A549 (cell line): ENCODE results near the gene ADGRA3. TPM values are rescaled to one million over a fixed set of nuclear protein-coding genes. Genes with fewer than 3 reads are reported as not detected.

Experiments
- ATAC-seq, 2 experiments: fragments of 200-7000 bp in 1 of 2; fragments of >200 bp in 1 of 2; cut with Nextera tagmentation in 1 of 2; cut with Tn5 transposase in 1 of 2; 3 replicates each; pipeline versions ENCODE4 v1.8.0 to v1.9.1; 2018 to 2020; ENCODE audit warnings: mild to moderate bottlenecking in 1 of 2, moderate library complexity in 1 of 2
- CTCF ChIA-PET: fragments of 300-600 bp; sonication (Branson Sonifier 250); formaldehyde crosslinking; extraction: SDS; loops from one replicate; lab custom pipeline; 2021; ENCODE audit warnings: antibody characterized with exemption, inconsistent platforms; lab: Yijun Ruan, JAX
- POLR2A ChIA-PET: fragments of 350-600 bp; formaldehyde crosslinking; extraction: SDS; loops from one replicate; lab custom pipeline; 2021; ENCODE audit warnings: antibody characterized with exemption, inconsistent platforms; lab: Yijun Ruan, JAX
- DNase-seq, 2 experiments: peaks; one replicate each; pipeline versions ENCODE4 v3.0.0 to v3.0.0-alpha.2; 2011 to 2016; ENCODE audit warnings: low read depth in 1 of 2, low spot score in 1 of 2
- FAIRE-seq: peaks from 2 replicates; lab custom pipeline; 2011; peaks lifted over from hg19 to GRCh38; lab: Jason Lieb, UNC
- H3K27ac ChIP-seq, 2 experiments: fragments of >200 bp; sonication (Bioruptor Twin); formaldehyde crosslinking; 3 replicates each; pipeline ENCODE4 v1.5.1; 2016 to 2017
- H3K4me1 ChIP-seq: fragments of >200 bp; sonication (Bioruptor Twin); formaldehyde crosslinking; 3 replicates; pipeline ENCODE4 v1.6.1; 2016
- H3K4me2 ChIP-seq: fragments of >200 bp; sonication (Bioruptor Twin); formaldehyde crosslinking; 3 replicates; pipeline ENCODE4 v1.6.1; 2016
- H3K4me3 ChIP-seq: fragments of >200 bp; sonication (Bioruptor Twin); formaldehyde crosslinking; 3 replicates; pipeline ENCODE4 v1.5.1; 2016
- H3K9me3 ChIP-seq: fragments of >200 bp; sonication (Bioruptor Twin); formaldehyde crosslinking; 3 replicates; pipeline ENCODE4 v1.6.1; 2016
- BCL3 ChIP-seq: fragments of >200 bp; sonication (Bioruptor Twin); formaldehyde crosslinking; IDR thresholded peaks from 3 replicates; pipeline ENCODE4 v1.6.1; 2016
- EP300 ChIP-seq, 2 experiments: fragments of >200 bp; sonication (Bioruptor Twin); formaldehyde crosslinking; IDR thresholded peaks; 2 replicates in 1 of 2; 3 replicates in 1 of 2; pipeline ENCODE4 v1.6.1; 2016 to 2017
- ESRRA ChIP-seq: fragments of 150-350 bp; IDR thresholded peaks from 2 replicates; pipeline ENCODE4 v1.6.1; 2014; ENCODE audit warnings: mild to moderate bottlenecking, low read length, borderline replicate concordance
- FOSL2 ChIP-seq, 2 experiments: fragments of 450-650 bp in 1 of 2; fragments of >200 bp in 1 of 2; sonication (Bioruptor Twin) in 1 of 2; formaldehyde crosslinking; IDR thresholded peaks; 2 replicates each; pipeline versions ENCODE4 v1.5.0 to v1.6.1; 2016 to 2020; ENCODE audit warnings: mild to moderate bottlenecking in 1 of 2, moderate library complexity in 1 of 2
- GATA3 ChIP-seq: IDR thresholded peaks from 2 replicates; pipeline ENCODE4 v1.6.1; 2012; ENCODE audit warnings: borderline replicate concordance
- HDAC2 ChIP-seq: fragments of 200-600 bp; sonication (generic); IDR thresholded peaks from 2 replicates; pipeline ENCODE4 v1.6.1; 2016
- HES2 ChIP-seq: fragments of >200 bp; sonication (Bioruptor Twin); formaldehyde crosslinking; IDR thresholded peaks from 2 replicates; pipeline ENCODE4 v1.6.1; 2016
- HOXB13 ChIP-seq: fragments of 250-450 bp; sonication (Bioruptor Pico); IDR thresholded peaks from 2 replicates; pipeline ENCODE4 v1.5.0; 2020; ENCODE audit warnings: low read depth, mild to moderate bottlenecking, moderate library complexity
- JUNB ChIP-seq: fragments of >200 bp; sonication (Bioruptor Twin); formaldehyde crosslinking; IDR thresholded peaks from 2 replicates; pipeline ENCODE4 v1.6.1; 2016
- MAX ChIP-seq: IDR thresholded peaks from 2 replicates; pipeline ENCODE4 v1.6.1; 2012
- NFE2L2 ChIP-seq: fragments of 150-350 bp; conservative IDR thresholded peaks from 2 replicates; pipeline ENCODE4 v1.6.1; 2014; ENCODE audit warnings: low read length
- NPAS2 ChIP-seq: fragments of 250-450 bp; sonication (Bioruptor Pico); IDR thresholded peaks from 2 replicates; pipeline ENCODE4 v1.8.0; 2022; ENCODE audit warnings: mild to moderate bottlenecking, moderate library complexity, borderline replicate concordance
- RAD21 ChIP-seq, 2 experiments: fragments of >200 bp in 1 of 2; sonication (Bioruptor Twin) in 1 of 2; formaldehyde crosslinking in 1 of 2; IDR thresholded peaks in 1 of 2; conservative IDR thresholded peaks in 1 of 2; 2 replicates in 1 of 2; 3 replicates in 1 of 2; pipeline ENCODE4 v1.6.1; 2012 to 2018; ENCODE audit warnings: inconsistent platforms in 1 of 2
- RARB ChIP-seq: fragments of 250-450 bp; sonication (Bioruptor Pico); IDR thresholded peaks from 2 replicates; pipeline ENCODE4 v1.8.0; 2021; ENCODE audit warnings: mild to moderate bottlenecking, moderate library complexity
- SREBF2 ChIP-seq: fragments of 450-650 bp; IDR thresholded peaks from 2 replicates; pipeline ENCODE4 v1.6.1; 2014; ENCODE audit warnings: mild to moderate bottlenecking, moderate library complexity
- ZFP36 ChIP-seq: fragments of 450-650 bp; IDR thresholded peaks from 2 replicates; pipeline ENCODE4 v1.6.1; 2014; ENCODE audit warnings: borderline replicate concordance; ENCODE audit not compliant: partially characterized antibody
- ZSCAN20 ChIP-seq: fragments of 250-450 bp; sonication (Bioruptor Pico); IDR thresholded peaks from 2 replicates; pipeline ENCODE4 v1.8.0; 2022; ENCODE audit warnings: mild to moderate bottlenecking, moderate library complexity
- WGBS: methylation state at CpG from one replicate; pipeline ENCODE4 v1.1.6; 2017; ENCODE audit errors: missing lambda C conversion rate; 5-methylcytosine and 5-hydroxymethylcytosine counted together
- polyA plus RNA-seq, 4 experiments: library from polyadenylated mRNA; depleted of rRNA in 3 of 4; stranded (reverse); fragments of >200 nt; fragmentation: RNase III in 1 of 4; extraction: RNeasy Plus Mini Kit Qiagen cat#74134 plus additional on column Dnase treatment in 1 of 4; gene quantifications; 2 replicates in 3 of 4; 3 replicates in 1 of 4; pipeline ENCODE4 v1.2.3, GENCODE V29; 2011 to 2017
- TF ChIP-seq, protein P1 (sequence below): fragments of >200 bp; sonication (Bioruptor Twin); formaldehyde crosslinking; IDR thresholded peaks from 3 replicates; pipeline ENCODE4 v1.5.1; 2016
- TF ChIP-seq, protein P2 (sequence below): IDR thresholded peaks from 2 replicates; pipeline ENCODE4 v1.6.1; 2012
- TF ChIP-seq, protein P3 (sequence below): fragments of 200-600 bp; sonication (generic); IDR thresholded peaks from 2 replicates; pipeline ENCODE4 v1.6.1; 2016; ENCODE audit warnings: antibody characterized with exemption, mild to moderate bottlenecking, moderate library complexity

ADGRA3 gene
- polyA plus RNA-seq, 2 of the 4 experiments (the other 2 are of a cell fraction), result 18.2 to 20.0 TPM

DNA sequence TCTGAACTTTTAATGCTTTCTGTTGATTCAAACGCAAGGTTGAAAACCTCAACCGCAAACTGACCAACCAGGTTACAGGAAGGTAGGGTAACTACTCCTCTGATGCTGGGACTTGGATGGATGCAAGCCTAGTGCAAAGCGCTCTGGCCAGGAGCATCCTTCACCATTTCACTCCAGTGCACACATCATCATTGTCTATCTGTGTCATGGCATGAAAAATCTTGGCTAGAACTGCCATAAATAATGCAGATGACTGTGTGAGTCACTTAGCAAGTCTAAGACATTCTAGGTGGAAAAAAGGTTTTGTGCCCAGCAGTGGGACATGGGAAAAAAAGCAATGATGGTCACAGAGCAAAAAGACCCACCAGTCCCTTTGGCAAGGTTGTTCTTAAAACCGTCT lies 10.9 kb downstream of the ADGRA3 start:
- H3K9me3 ChIP-seq, result no peaks in the 10 kb centered on the region
- H3K4me3 ChIP-seq, result no peak overlapping the region
- FAIRE-seq (no peak), ATAC-seq (no peak), DNase-seq (no peak)
- ChIA-PET POLR2A (no interaction called here), CTCF (interaction anchor here (0.7 to 0.9 kb wide), 2 partner anchors 61 to 65 kb away, joined by 3 to 5 read pairs; no protein-coding TSS in a partner anchor)
- no peak overlapping the region for H3K27ac ChIP-seq
- TF ChIP-seq, protein P1, sequence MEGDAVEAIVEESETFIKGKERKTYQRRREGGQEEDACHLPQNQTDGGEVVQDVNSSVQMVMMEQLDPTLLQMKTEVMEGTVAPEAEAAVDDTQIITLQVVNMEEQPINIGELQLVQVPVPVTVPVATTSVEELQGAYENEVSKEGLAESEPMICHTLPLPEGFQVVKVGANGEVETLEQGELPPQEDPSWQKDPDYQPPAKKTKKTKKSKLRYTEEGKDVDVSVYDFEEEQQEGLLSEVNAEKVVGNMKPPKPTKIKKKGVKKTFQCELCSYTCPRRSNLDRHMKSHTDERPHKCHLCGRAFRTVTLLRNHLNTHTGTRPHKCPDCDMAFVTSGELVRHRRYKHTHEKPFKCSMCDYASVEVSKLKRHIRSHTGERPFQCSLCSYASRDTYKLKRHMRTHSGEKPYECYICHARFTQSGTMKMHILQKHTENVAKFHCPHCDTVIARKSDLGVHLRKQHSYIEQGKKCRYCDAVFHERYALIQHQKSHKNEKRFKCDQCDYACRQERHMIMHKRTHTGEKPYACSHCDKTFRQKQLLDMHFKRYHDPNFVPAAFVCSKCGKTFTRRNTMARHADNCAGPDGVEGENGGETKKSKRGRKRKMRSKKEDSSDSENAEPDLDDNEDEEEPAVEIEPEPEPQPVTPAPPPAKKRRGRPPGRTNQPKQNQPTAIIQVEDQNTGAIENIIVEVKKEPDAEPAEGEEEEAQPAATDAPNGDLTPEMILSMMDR, result no peak
- TF ChIP-seq, protein P2, sequence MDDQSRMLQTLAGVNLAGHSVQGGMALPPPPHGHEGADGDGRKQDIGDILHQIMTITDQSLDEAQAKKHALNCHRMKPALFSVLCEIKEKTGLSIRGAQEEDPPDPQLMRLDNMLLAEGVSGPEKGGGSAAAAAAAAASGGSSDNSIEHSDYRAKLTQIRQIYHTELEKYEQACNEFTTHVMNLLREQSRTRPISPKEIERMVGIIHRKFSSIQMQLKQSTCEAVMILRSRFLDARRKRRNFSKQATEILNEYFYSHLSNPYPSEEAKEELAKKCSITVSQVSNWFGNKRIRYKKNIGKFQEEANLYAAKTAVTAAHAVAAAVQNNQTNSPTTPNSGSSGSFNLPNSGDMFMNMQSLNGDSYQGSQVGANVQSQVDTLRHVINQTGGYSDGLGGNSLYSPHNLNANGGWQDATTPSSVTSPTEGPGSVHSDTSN, result no peak
- TF ChIP-seq NPAS2 (CRISPR knock-in tag), result no peak
- no peak for TF ChIP-seq SREBF2
- TF ChIP-seq RARB (CRISPR knock-in tag), result no peak
- no peak for TF ChIP-seq ESRRA
- no peak for TF ChIP-seq JUNB
- no peak for TF ChIP-seq HES2
- no peak for TF ChIP-seq MAX
- TF ChIP-seq ZSCAN20 (CRISPR knock-in tag), result no peak
- no peak for TF ChIP-seq GATA3
- no peak for TF ChIP-seq ZFP36
- TF ChIP-seq, protein P3, sequence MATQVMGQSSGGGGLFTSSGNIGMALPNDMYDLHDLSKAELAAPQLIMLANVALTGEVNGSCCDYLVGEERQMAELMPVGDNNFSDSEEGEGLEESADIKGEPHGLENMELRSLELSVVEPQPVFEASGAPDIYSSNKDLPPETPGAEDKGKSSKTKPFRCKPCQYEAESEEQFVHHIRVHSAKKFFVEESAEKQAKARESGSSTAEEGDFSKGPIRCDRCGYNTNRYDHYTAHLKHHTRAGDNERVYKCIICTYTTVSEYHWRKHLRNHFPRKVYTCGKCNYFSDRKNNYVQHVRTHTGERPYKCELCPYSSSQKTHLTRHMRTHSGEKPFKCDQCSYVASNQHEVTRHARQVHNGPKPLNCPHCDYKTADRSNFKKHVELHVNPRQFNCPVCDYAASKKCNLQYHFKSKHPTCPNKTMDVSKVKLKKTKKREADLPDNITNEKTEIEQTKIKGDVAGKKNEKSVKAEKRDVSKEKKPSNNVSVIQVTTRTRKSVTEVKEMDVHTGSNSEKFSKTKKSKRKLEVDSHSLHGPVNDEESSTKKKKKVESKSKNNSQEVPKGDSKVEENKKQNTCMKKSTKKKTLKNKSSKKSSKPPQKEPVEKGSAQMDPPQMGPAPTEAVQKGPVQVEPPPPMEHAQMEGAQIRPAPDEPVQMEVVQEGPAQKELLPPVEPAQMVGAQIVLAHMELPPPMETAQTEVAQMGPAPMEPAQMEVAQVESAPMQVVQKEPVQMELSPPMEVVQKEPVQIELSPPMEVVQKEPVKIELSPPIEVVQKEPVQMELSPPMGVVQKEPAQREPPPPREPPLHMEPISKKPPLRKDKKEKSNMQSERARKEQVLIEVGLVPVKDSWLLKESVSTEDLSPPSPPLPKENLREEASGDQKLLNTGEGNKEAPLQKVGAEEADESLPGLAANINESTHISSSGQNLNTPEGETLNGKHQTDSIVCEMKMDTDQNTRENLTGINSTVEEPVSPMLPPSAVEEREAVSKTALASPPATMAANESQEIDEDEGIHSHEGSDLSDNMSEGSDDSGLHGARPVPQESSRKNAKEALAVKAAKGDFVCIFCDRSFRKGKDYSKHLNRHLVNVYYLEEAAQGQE, result no peak
- no peak for TF ChIP-seq FOSL2 (IDR thresholded peaks at IDR 0.05)
- TF ChIP-seq FOSL2 (CRISPR knock-in tag; IDR thresholded peaks at IDR 0.05), result no peak
- TF ChIP-seq EP300 (IDR thresholded peaks at IDR 0.05), result no peak
- no peak for TF ChIP-seq HOXB13 (CRISPR knock-in tag)
- TF ChIP-seq NFE2L2, result no peak
- no peak for TF ChIP-seq HDAC2
- no peak for TF ChIP-seq RAD21 (conservative IDR thresholded peaks at IDR 0.05 in 1 of 2, IDR thresholded peaks at IDR 0.05 in 1 of 2)
- TF ChIP-seq BCL3, result no peak
- H3K4me1 ChIP-seq, result peaks cover 23% of the 10 kb centered on the region; the same call in 2 of the 3 replicates
- no peak overlapping the region for H3K4me2 ChIP-seq
- 98% methylated on average over 4 of the region's 4 CpGs for WGBS
